Measurements from ENCODE around the gene ADAMTS1.

ADAMTS1 gene

GRCh38 chr21:26812173-26812572 lies 33.0 kb downstream of the ADAMTS1 start:
- no peak for DNase-seq (ENCODE audit: low read depth)

- no peak for DNase-seq (ENCODE audit: low read depth)
These were observed 33.7 kb downstream of the ADAMTS1 start for GRCh38 chr21:26811482-26811881.

- DNase-seq (ENCODE audit: low read depth), result no peak
These were observed 34.4 kb downstream of the ADAMTS1 start for GRCh38 chr21:26810676-26811415.

- no peak for DNase-seq (ENCODE audit: low read depth)
These were observed 34.9 kb downstream of the ADAMTS1 start for GRCh38 chr21:26810266-26810665.

- DNase-seq (ENCODE audit: low read depth), result no peak
These were observed 35.5 kb downstream of the ADAMTS1 start for GRCh38 chr21:26809745-26810144.

GRCh38 chr21:26806801-26807295 lies 38.4 kb downstream of the ADAMTS1 start:
- DNase-seq (ENCODE audit: low read depth), result no peak

- no peak for DNase-seq (ENCODE audit: low read depth)
These were observed 40.2 kb downstream of the ADAMTS1 start for GRCh38 chr21:26804895-26805609.

GRCh38 chr21:26801498-26801897 lies 43.7 kb downstream of the ADAMTS1 start:
- DNase-seq (ENCODE audit: low read depth), result no peak

- DNase-seq (ENCODE audit: low read depth), result no peak
These were observed 44.2 kb downstream of the ADAMTS1 start for GRCh38 chr21:26800970-26801431.

GRCh38 chr21:26800455-26800854 lies 44.8 kb downstream of the ADAMTS1 start:
- DNase-seq (ENCODE audit: low read depth), result no peak

- DNase-seq (ENCODE audit: low read depth), result no peak
These were observed 45.2 kb downstream of the ADAMTS1 start for GRCh38 chr21:26800001-26800400.

- DNase-seq (ENCODE audit: low read depth), result no peak
These were observed 46.1 kb downstream of the ADAMTS1 start for GRCh38 chr21:26798856-26799751.

GRCh38 chr21:26797878-26798456 lies 47.2 kb downstream of the ADAMTS1 start:
- no peak for DNase-seq (ENCODE audit: low read depth)

- no peak for DNase-seq (ENCODE audit: low read depth)
These were observed 49.3 kb downstream of the ADAMTS1 start for GRCh38 chr21:26795866-26796329.

GRCh38 chr21:26795412-26795805 lies 49.8 kb downstream of the ADAMTS1 start:
- no peak for DNase-seq (ENCODE audit: low read depth)

- no peak for DNase-seq (ENCODE audit: low read depth)
These were observed 50.4 kb downstream of the ADAMTS1 start for GRCh38 chr21:26794597-26795411.

GRCh38 chr21:26790296-26790695 lies 54.9 kb downstream of the ADAMTS1 start:
- no peak for DNase-seq (ENCODE audit: low read depth)

- DNase-seq (ENCODE audit: low read depth), result no peak
These were observed 56.4 kb downstream of the ADAMTS1 start for GRCh38 chr21:26788790-26789189.
